DOHH2 (cell line): ENCODE measurements around the gene CYBA.

Experiments used
- H3F3A ChIP-seq: fragments of 200-600 bp; sonication (generic), shearing (Covaris generic); 2 replicates; pipeline ENCODE4 v1.6.0; 2016; ENCODE audit warnings: antibody characterized with exemption, mild to moderate bottlenecking; ENCODE audit not compliant: control insufficient read depth, insufficient read depth
- H3K27ac ChIP-seq: fragments of 200-600 bp; sonication (generic); 2 replicates; pipeline ENCODE4 v1.5.1; 2014; ENCODE audit warnings: low read depth, mild to moderate bottlenecking, low read length, moderate library complexity
- H3K27me3 ChIP-seq: fragments of 200-600 bp; sonication (generic); 2 replicates; pipeline ENCODE4 v1.6.1; 2014; ENCODE audit warnings: mild to moderate bottlenecking, low read length, mixed read lengths; ENCODE audit not compliant: control insufficient read depth
- H3K36me3 ChIP-seq: fragments of 200-600 bp; sonication (generic); 2 replicates; pipeline ENCODE4 v1.6.1; 2014; ENCODE audit warnings: mild to moderate bottlenecking, low read length, moderate library complexity, mixed read lengths; ENCODE audit not compliant: control insufficient read depth
- H3K4me1 ChIP-seq: fragments of 200-600 bp; sonication (generic); 2 replicates; pipeline ENCODE4 v1.6.1; 2014; ENCODE audit warnings: mild to moderate bottlenecking, low read length, mixed read lengths; ENCODE audit not compliant: control insufficient read depth
- H3K4me2 ChIP-seq: fragments of 200-600 bp; sonication (generic); 2 replicates; pipeline ENCODE4 v1.6.0; 2014; ENCODE audit warnings: mild to moderate bottlenecking, low read length, moderate library complexity
- H3K4me3 ChIP-seq: fragments of 200-600 bp; sonication (generic); 2 replicates; pipeline ENCODE4 v1.5.1; 2014; ENCODE audit warnings: mild to moderate bottlenecking, low read length, mixed read lengths
- H3K79me2 ChIP-seq: fragments of 200-600 bp; sonication (generic); 2 replicates; pipeline ENCODE4 v1.6.1; 2014; ENCODE audit warnings: mild to moderate bottlenecking, low read length, mixed read lengths; ENCODE audit not compliant: control insufficient read depth
- H3K9me2 ChIP-seq: fragments of 200-600 bp; sonication (generic); replicated peaks from 2 replicates; pipeline ENCODE4 v1.6.1; 2014; ENCODE audit warnings: mild to moderate bottlenecking, low read length, mixed read lengths; ENCODE audit not compliant: control insufficient read depth
- H3K9me3 ChIP-seq: fragments of 200-600 bp; sonication (generic); 2 replicates; pipeline ENCODE4 v1.6.1; 2014; ENCODE audit warnings: antibody characterized with exemption, low read length, mixed read lengths; ENCODE audit not compliant: control insufficient read depth, insufficient read depth
- H4K20me1 ChIP-seq: fragments of 200-600 bp; sonication (generic); 2 replicates; pipeline ENCODE4 v1.6.0; 2014; ENCODE audit warnings: low read depth, mild to moderate bottlenecking, antibody characterized with exemption, low read length, moderate library complexity; ENCODE audit not compliant: control insufficient read depth, insufficient read depth
- CTCF ChIP-seq: fragments of 200-600 bp; sonication (generic); IDR thresholded peaks from one replicate; pipeline ENCODE4 v1.5.1; 2014; ENCODE audit warnings: antibody characterized with exemption, mild to moderate bottlenecking, low read depth, low read length; ENCODE audit not compliant: poor library complexity, severe bottlenecking
- EZH2phosphoT487 ChIP-seq: fragments of 200-600 bp; sonication (generic); IDR thresholded peaks from 2 replicates; pipeline ENCODE4 v1.6.1; 2017; ENCODE audit warnings: borderline replicate concordance, mild to moderate bottlenecking, antibody characterized with exemption, low read length, moderate library complexity, mixed read lengths

CYBA gene

DNA sequence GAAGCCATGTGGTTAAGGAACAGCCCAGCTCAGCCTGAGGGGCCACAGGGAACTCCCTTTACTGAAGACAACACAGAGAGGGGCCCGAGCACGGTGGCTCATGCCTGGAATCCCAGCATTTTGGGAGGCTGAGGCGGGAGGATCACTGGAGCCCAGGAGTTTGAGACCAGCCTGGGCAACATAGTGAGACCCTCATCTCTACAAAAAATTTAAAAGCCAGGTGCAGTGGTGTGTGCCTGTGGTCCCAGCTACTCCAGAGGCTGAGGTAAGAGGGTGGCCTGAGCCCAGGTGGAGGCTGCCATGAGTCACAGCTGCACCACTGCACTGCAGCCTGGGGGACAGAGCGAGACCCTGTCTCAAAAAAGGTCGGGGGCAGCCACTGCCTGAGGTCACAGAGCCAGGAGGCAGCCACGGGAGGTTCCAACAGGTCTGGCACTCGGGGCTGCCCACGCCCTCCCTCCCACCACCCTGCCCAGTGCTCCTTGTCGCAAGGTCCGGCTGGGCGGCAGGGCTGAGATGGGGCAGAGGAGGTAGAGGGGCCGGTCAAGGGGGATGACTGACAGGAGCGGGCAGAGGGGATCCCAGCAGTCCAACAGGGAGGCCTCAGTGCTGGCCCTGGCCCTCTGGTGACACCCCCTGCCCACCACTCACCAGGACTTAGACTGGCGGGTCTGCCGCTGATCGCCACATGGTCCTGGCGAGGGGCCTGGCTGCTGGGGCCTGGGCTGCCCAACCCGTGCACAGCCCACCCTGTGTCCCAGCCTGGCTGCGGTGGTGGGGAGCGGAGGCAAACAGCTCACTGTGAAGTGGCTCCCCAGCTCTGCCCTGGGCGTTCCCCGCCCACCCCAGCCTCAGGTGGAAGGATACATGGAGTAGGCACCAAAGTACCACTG lies 3.4 kb downstream of the CYBA start:
- no peaks in the 10 kb centered on the region for H3K9me3 ChIP-seq
- H3K4me2 ChIP-seq, result no peak overlapping the region
- H4K20me1 ChIP-seq, result peaks cover 20% of the 10 kb centered on the region
- H3K27ac ChIP-seq, result no peak overlapping the region
- TF ChIP-seq CTCF (no peak), EZH2phosphoT487 (no peak)
- H3K27me3 ChIP-seq, result no peaks in the 10 kb centered on the region
- no peaks in the 10 kb centered on the region for H3F3A ChIP-seq
- no peaks in the 10 kb centered on the region for H3K9me2 ChIP-seq
- H3K36me3 ChIP-seq, result peaks cover 81% of the 10 kb centered on the region
- H3K4me1 ChIP-seq, result peaks cover 37% of the 10 kb centered on the region
- peaks cover 47% of the 10 kb centered on the region for H3K79me2 ChIP-seq
- no peak overlapping the region for H3K4me3 ChIP-seq

DNA sequence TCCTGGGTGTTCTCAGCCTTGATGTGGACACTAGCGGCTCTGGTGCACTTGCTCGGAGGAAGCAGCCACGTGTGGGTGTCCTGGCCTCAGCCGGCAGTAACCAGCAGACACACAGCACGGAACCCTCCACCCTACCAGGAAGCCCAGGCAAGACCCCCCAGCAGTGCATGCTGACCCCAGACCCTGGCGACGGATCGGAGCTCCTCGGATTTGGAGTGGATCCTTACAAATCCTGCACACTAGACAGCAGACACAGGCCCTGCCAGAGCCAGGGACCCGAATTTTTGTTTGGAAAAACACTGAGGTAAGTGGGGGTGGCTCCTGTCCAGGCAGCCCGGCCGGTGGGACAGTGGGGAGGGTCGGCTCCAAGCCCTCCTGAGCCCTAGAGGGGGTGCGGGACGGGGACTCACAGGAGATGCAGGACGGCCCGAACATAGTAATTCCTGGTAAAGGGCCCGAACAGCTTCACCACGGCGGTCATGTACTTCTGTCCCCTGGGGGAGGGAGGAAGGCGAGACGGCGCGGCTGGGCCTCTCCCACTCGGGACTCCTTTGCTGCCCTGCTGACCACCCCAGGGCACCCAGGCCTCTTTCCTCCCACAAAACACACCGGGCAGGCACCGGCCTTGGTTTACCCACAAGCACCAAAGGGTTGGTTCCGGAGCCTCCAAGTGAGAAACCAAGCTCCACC lies 4.4 kb downstream of the CYBA start:
- no peaks in the 10 kb centered on the region for H3K9me2 ChIP-seq
- H3K36me3 ChIP-seq, result peaks cover 73% of the 10 kb centered on the region
- no peak overlapping the region for H3K27ac ChIP-seq
- H3K9me3 ChIP-seq, result no peaks in the 10 kb centered on the region
- no peaks in the 10 kb centered on the region for H3K27me3 ChIP-seq
- H3K4me1 ChIP-seq, result peaks cover 27% of the 10 kb centered on the region
- peaks cover 20% of the 10 kb centered on the region for H4K20me1 ChIP-seq
- peaks cover 39% of the 10 kb centered on the region for H3K79me2 ChIP-seq
- H3K4me3 ChIP-seq, result no peak overlapping the region
- TF ChIP-seq CTCF (no peak), EZH2phosphoT487 (no peak)
- no peak overlapping the region for H3K4me2 ChIP-seq
- H3F3A ChIP-seq, result no peaks in the 10 kb centered on the region

GRCh38 chr16:88645941-88646340 lies 4.9 kb downstream of the CYBA start:
- Histone ChIP-seq H3K36me3 (peaks cover 73% of the 10 kb centered on the region), H3K4me3 (no peak overlapping the region), H3K9me3 (no peaks in the 10 kb centered on the region), H4K20me1 (peaks cover 21% of the 10 kb centered on the region), H3F3A (no peaks in the 10 kb centered on the region), H3K4me1 (peaks cover 27% of the 10 kb centered on the region), H3K27me3 (peaks cover 2% of the 10 kb centered on the region; the same call in 1 of the 2 replicates), H3K4me2 (no peak overlapping the region), H3K79me2 (peaks cover 39% of the 10 kb centered on the region), H3K27ac (no peak overlapping the region), H3K9me2 (no peaks in the 10 kb centered on the region)
- TF ChIP-seq CTCF (no peak), EZH2phosphoT487 (no peak)
